HepG2 (cell line): ENCODE data around the gene CSPG5. TPM values are rescaled to one million over a fixed set of nuclear protein-coding genes. Genes with fewer than 3 reads are reported as not detected.
A peak's percentile ranks its signal among the peaks of the same experiment; 100 is the strongest.

Experiments used
- ATAC-seq: fragments of 200-7000 bp; cut with Tn5 transposase; 3 replicates; pipeline ENCODE4 v1.9.1; 2020; ENCODE audit warnings: mild to moderate bottlenecking, moderate library complexity
- BruUV-seq: library from RNA; stranded (reverse); fragments of 400-500 nt; replicated peaks from 2 replicates; lab custom pipeline; 2021; lab: Mats Ljungman, UMichigan
- CTCF ChIA-PET: fragments of 300-600 bp; formaldehyde crosslinking; extraction: SDS; loops from one replicate; lab custom pipeline; 2021; ENCODE audit warnings: low total read pairs, inconsistent platforms, low intra/inter-chr PET ratio; lab: Yijun Ruan, JAX
- POLR2A ChIA-PET: fragments of 350-600 bp; sonication (Branson Sonifier 250); formaldehyde crosslinking; loops from one replicate; lab custom pipeline; 2020; ENCODE audit warnings: antibody characterized with exemption, inconsistent platforms; lab: Yijun Ruan, JAX
- DNase-seq: peaks from one replicate; pipeline ENCODE4 v3.0.0-alpha.2; 2015; ENCODE audit warnings: low spot score
- FAIRE-seq: peaks from 3 replicates; lab custom pipeline; 2011; peaks lifted over from hg19 to GRCh38; lab: Jason Lieb, UNC
- H2AFZ ChIP-seq: one replicate; pipeline ENCODE4 v1.6.1; 2011; ENCODE audit warnings: low read length, inconsistent platforms
- H3K27ac ChIP-seq: fragments of 300-600 bp; 3 replicates; pipeline ENCODE4 v1.8.0; 2011; ENCODE audit warnings: mixed run types, mild to moderate bottlenecking, mixed read lengths, low read length, inconsistent platforms; ENCODE audit not compliant: insufficient read depth; ENCODE audit errors: extremely low read length
- H3K27me3 ChIP-seq, 2 experiments: fragments of 200-600 bp in 1 of 2; 2 replicates in 1 of 2; 3 replicates in 1 of 2; pipeline versions ENCODE4 v1.6.0 to v1.8.0; 2011; ENCODE audit warnings: low read length in 2 of 2, mild to moderate bottlenecking in 2 of 2, moderate library complexity in 2 of 2, inconsistent platforms in 1 of 2; ENCODE audit not compliant: insufficient read depth in 2 of 2, control insufficient read depth in 1 of 2
- H3K36me3 ChIP-seq, 2 experiments: fragments of 200-600 bp in 1 of 2; replicated peaks in 1 of 2; 2 replicates in 1 of 2; 3 replicates in 1 of 2; pipeline versions ENCODE4 v1.5.1 to v1.8.0; 2011; ENCODE audit warnings: low read length in 2 of 2, inconsistent platforms in 1 of 2; ENCODE audit not compliant: insufficient read depth in 2 of 2, control insufficient read depth in 1 of 2
- H3K4me1 ChIP-seq: 2 replicates; pipeline ENCODE4 v1.5.1; 2012; ENCODE audit warnings: low read length, inconsistent platforms; ENCODE audit not compliant: insufficient read depth
- H3K4me2 ChIP-seq: 2 replicates; pipeline ENCODE4 v1.6.0; 2011; ENCODE audit warnings: low read depth, low read length, inconsistent platforms
- H3K4me3 ChIP-seq, 3 experiments: fragments of 200-600 bp in 1 of 3; sonication (generic), shearing (Covaris generic) in 1 of 3; replicated peaks in 1 of 3; 2 replicates each; pipeline ENCODE4 v1.5.1; 2011 to 2016; ENCODE audit warnings: low read length in 3 of 3, inconsistent platforms in 2 of 3, low read depth in 2 of 3, mild to moderate bottlenecking in 2 of 3, control low read depth in 1 of 3, mixed read lengths in 1 of 3; ENCODE audit not compliant: insufficient read depth in 1 of 3
- H3K79me2 ChIP-seq: one replicate; pipeline ENCODE4 v1.6.1; 2011; ENCODE audit warnings: low read length, inconsistent platforms; ENCODE audit not compliant: insufficient read depth
- H3K9ac ChIP-seq: 2 replicates; pipeline ENCODE4 v1.6.0; 2011; ENCODE audit warnings: mild to moderate bottlenecking, low read depth, low read length, inconsistent platforms; ENCODE audit not compliant: insufficient read depth
- H3K9me3 ChIP-seq: 2 replicates; pipeline ENCODE4 v1.5.1; 2012; ENCODE audit warnings: mild to moderate bottlenecking, low read length
- H4K20me1 ChIP-seq: 2 replicates; pipeline ENCODE4 v1.6.0; 2011; ENCODE audit warnings: inconsistent platforms, mild to moderate bottlenecking, low read length, moderate library complexity; ENCODE audit not compliant: insufficient read depth
- BORCS8-MEF2B ChIP-seq: sonication (generic); formaldehyde crosslinking; IDR thresholded peaks from 2 replicates; pipeline ENCODE4 v1.8.0; 2022; ENCODE audit warnings: mild to moderate bottlenecking, missing genetic modification reagents
- CREM ChIP-seq, 2 experiments: sonication (generic) in 1 of 2; formaldehyde crosslinking in 1 of 2; IDR thresholded peaks; 2 replicates each; pipeline versions ENCODE4 v1.4.0 to v1.6.1; 2016 to 2020; ENCODE audit warnings: antibody characterized with exemption in 1 of 2, mild to moderate bottlenecking in 1 of 2, missing genetic modification reagents in 1 of 2
- HMGXB4 ChIP-seq, 2 experiments: sonication (generic) in 1 of 2; formaldehyde crosslinking in 1 of 2; IDR thresholded peaks; 2 replicates each; pipeline versions ENCODE4 v1.4.0 to v1.6.1; 2018 to 2020; ENCODE audit warnings: missing genetic modification reagents in 2 of 2, borderline replicate concordance in 1 of 2, low read depth in 1 of 2, mild to moderate bottlenecking in 1 of 2, missing biosample characterization in 1 of 2
- PAWR ChIP-seq: sonication (generic); formaldehyde crosslinking; IDR thresholded peaks from 2 replicates; pipeline ENCODE4 v1.4.0; 2020; ENCODE audit warnings: missing genetic modification reagents, mild to moderate bottlenecking, borderline replicate concordance
- RARA ChIP-seq: IDR thresholded peaks from 2 replicates; pipeline ENCODE4 v1.6.1; 2016; ENCODE audit warnings: missing genetic modification reagents, missing compliant biosample characterization
- RFX3 ChIP-seq: IDR thresholded peaks from 2 replicates; pipeline ENCODE4 v1.6.1; 2016; ENCODE audit warnings: missing biosample characterization, missing genetic modification reagents
- RNF2 ChIP-seq: fragments of 450-650 bp; conservative IDR thresholded peaks from 2 replicates; pipeline ENCODE4 v1.6.1; 2016; ENCODE audit warnings: low read depth
- SALL1 ChIP-seq: sonication (generic); formaldehyde crosslinking; IDR thresholded peaks from 2 replicates; pipeline ENCODE4 v1.8.0; 2022; ENCODE audit warnings: mild to moderate bottlenecking, missing genetic modification reagents
- STAT5B ChIP-seq: sonication (generic); formaldehyde crosslinking; IDR thresholded peaks from 2 replicates; pipeline ENCODE4 v1.4.0; 2020; ENCODE audit warnings: missing genetic modification reagents
- TBX2 ChIP-seq: sonication (generic); formaldehyde crosslinking; IDR thresholded peaks from 2 replicates; pipeline ENCODE4 v1.5.0; 2020; ENCODE audit warnings: missing genetic modification reagents, mild to moderate bottlenecking, borderline replicate concordance
- ZBTB42 ChIP-seq: sonication (generic); formaldehyde crosslinking; IDR thresholded peaks from 2 replicates; pipeline ENCODE4 v1.5.0; 2020; ENCODE audit warnings: mild to moderate bottlenecking, missing genetic modification reagents
- ZNF569 ChIP-seq: sonication (generic); formaldehyde crosslinking; IDR thresholded peaks from 2 replicates; pipeline ENCODE4 v1.5.0; 2020; ENCODE audit warnings: mild to moderate bottlenecking, missing genetic modification reagents, moderate library complexity, borderline replicate concordance
- ZNF619 ChIP-seq: sonication (generic); formaldehyde crosslinking; IDR thresholded peaks from 2 replicates; pipeline ENCODE4 v1.4.0; 2020; ENCODE audit warnings: mild to moderate bottlenecking, missing genetic modification reagents
- ZNF639 ChIP-seq: conservative IDR thresholded peaks from 2 replicates; pipeline ENCODE4 v1.6.1; 2018; ENCODE audit warnings: missing genetic modification reagents
- ZNF670 ChIP-seq: sonication (generic); formaldehyde crosslinking; IDR thresholded peaks from 2 replicates; pipeline ENCODE4 v1.8.0; 2022; ENCODE audit warnings: mild to moderate bottlenecking, missing genetic modification reagents, borderline replicate concordance
- ZNF678 ChIP-seq: sonication (generic); formaldehyde crosslinking; IDR thresholded peaks from 2 replicates; pipeline ENCODE4 v1.4.0; 2020; ENCODE audit warnings: mild to moderate bottlenecking, missing genetic modification reagents
- ZNF747 ChIP-seq: sonication (generic); formaldehyde crosslinking; IDR thresholded peaks from 2 replicates; pipeline ENCODE4 v1.8.1; 2023; ENCODE audit warnings: missing genetic modification reagents, mild to moderate bottlenecking, borderline replicate concordance
- ZNF768 ChIP-seq: sonication (generic); formaldehyde crosslinking; IDR thresholded peaks from 2 replicates; pipeline ENCODE4 v1.4.0; 2020; ENCODE audit warnings: missing genetic modification reagents
- WGBS: methylation state at CpG from one replicate; pipeline ENCODE4 v1.1.6; 2017; ENCODE audit warnings: low lambda C conversion rate; 5-methylcytosine and 5-hydroxymethylcytosine counted together
- in situ Hi-C: cut with HindIII; loops from 2 replicates; pipeline ENCODE4 v1.10.0; 2017; ENCODE audit warnings: low pct_unique_long_range_greater_than_20kb; ENCODE audit not compliant: extremely low pct_ligation_motif_present
- intact Hi-C: fragments of 100-400 bp; cut with micrococcal nuclease; formaldehyde crosslinking; loops from one replicate; pipeline ENCODE4 v1.10.0; 2022; ENCODE audit not compliant: unreplicated experiment
- polyA plus RNA-seq, 8 experiments: library from polyadenylated mRNA; depleted of rRNA in 3 of 8; stranded (reverse) in 7 of 8; unstranded in 1 of 8; fragments of >200 nt; fragmentation: Illumina TruSeq in 4 of 8; extraction: Trizol in 4 of 8; gene quantifications; 2 replicates each; pipeline versions ENCODE4 v1.2.1 to v1.2.3, GENCODE V29; 2011 to 2016; ENCODE audit warnings: low read depth in 4 of 8, missing spikeins in 1 of 8, mixed read lengths in 1 of 8; ENCODE audit not compliant: insufficient read depth in 1 of 8
- total RNA-seq, 5 experiments: library from RNA; depleted of rRNA; stranded (reverse); fragments of >200 nt; fragmentation: Illumina TruSeq; extraction: Trizol; gene quantifications; 2 replicates each; pipeline ENCODE4 v1.2.3, GENCODE V29; 2016; ENCODE audit warnings: low read depth in 1 of 5
- TF ChIP-seq, protein P1 (sequence below): sonication (generic); formaldehyde crosslinking; conservative IDR thresholded peaks from 2 replicates; pipeline ENCODE4 v1.8.1; 2023; ENCODE audit warnings: missing genetic modification reagents
- TF ChIP-seq, protein P2 (sequence below): sonication (generic); formaldehyde crosslinking; IDR thresholded peaks from 2 replicates; pipeline ENCODE4 v1.5.0; 2020; ENCODE audit warnings: mild to moderate bottlenecking, missing genetic modification reagents, borderline replicate concordance

Gene CSPG5
- total and polyA plus RNA-seq, 2 of the 13 experiments (the other 11 are each of a cell fraction or from before 2014, with no cell fraction given) = 0.07 to 0.15 TPM

GRCh38 chr3:47580481-47580880 is 1.8 kb upstream of the CSPG5 start:
- TF ChIP-seq ZNF619 (CRISPR knock-in tag) (no peak), ZNF747 (CRISPR knock-in tag) (no peak), ZNF639 (CRISPR knock-in tag) (no peak), CREM (IDR thresholded peaks at IDR 0.05) (no peak), CREM (CRISPR knock-in tag; IDR thresholded peaks at IDR 0.05) (no peak), ZNF569 (CRISPR knock-in tag) (no peak), ZBTB42 (CRISPR knock-in tag) (no peak), ZNF670 (CRISPR knock-in tag) (no peak), RARA (CRISPR knock-in tag) (no peak), STAT5B (no peak), PAWR (no peak), SALL1 (CRISPR knock-in tag) (no peak), TBX2 (CRISPR knock-in tag) (no peak), BORCS8-MEF2B (no peak), RFX3 (no peak), ZNF678 (CRISPR knock-in tag) (no peak), RNF2 (no peak), ZNF768 (CRISPR knock-in tag) (no peak), HMGXB4 (CRISPR knock-in tag; IDR thresholded peaks at IDR 0.05; ENCODE audit: borderline replicate concordance in 1 of 2, low read depth in 1 of 2) (no peak)
- TF ChIP-seq, protein P1, sequence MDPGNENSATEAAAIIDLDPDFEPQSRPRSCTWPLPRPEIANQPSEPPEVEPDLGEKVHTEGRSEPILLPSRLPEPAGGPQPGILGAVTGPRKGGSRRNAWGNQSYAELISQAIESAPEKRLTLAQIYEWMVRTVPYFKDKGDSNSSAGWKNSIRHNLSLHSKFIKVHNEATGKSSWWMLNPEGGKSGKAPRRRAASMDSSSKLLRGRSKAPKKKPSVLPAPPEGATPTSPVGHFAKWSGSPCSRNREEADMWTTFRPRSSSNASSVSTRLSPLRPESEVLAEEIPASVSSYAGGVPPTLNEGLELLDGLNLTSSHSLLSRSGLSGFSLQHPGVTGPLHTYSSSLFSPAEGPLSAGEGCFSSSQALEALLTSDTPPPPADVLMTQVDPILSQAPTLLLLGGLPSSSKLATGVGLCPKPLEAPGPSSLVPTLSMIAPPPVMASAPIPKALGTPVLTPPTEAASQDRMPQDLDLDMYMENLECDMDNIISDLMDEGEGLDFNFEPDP (CRISPR knock-in tag) = no peak
- TF ChIP-seq, protein P2, sequence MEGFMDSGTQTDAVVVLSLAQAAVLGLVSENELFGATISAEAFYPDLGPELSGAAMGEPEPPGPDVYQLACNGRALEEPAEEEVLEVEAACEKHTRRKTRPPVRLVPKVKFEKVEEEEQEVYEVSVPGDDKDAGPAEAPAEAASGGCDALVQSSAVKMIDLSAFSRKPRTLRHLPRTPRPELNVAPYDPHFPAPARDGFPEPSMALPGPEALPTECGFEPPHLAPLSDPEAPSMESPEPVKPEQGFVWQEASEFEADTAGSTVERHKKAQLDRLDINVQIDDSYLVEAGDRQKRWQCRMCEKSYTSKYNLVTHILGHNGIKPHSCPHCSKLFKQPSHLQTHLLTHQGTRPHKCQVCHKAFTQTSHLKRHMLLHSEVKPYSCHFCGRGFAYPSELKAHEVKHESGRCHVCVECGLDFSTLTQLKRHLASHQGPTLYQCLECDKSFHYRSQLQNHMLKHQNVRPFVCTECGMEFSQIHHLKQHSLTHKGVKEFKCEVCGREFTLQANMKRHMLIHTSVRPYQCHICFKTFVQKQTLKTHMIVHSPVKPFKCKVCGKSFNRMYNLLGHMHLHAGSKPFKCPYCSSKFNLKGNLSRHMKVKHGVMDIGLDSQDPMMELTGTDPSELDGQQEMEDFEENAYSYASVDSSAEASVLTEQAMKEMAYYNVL (CRISPR knock-in tag) = no peak
- Histone ChIP-seq H3K27ac (no peak overlapping the region), H3K9ac (no peak overlapping the region), H3K4me1 (peaks cover 20% of the 10 kb centered on the region), H3K27me3 (peaks cover 7 to 32% of the 10 kb centered on the region in 2 experiments), H3K36me3 (peaks cover 0 to 4% of the 10 kb centered on the region in 2 experiments; a peak in 1 of 5 replicates), H2AFZ (no peak overlapping the region), H3K79me2 (no peaks in the 10 kb centered on the region), H3K9me3 (no peaks in the 10 kb centered on the region), H3K4me2 (no peak overlapping the region), H4K20me1 (peaks cover 6% of the 10 kb centered on the region; the same call in 1 of the 2 replicates), H3K4me3 (no peak overlapping the region)
- FAIRE-seq (no peak), ATAC-seq (peak; percentile 15), DNase-seq (no peak)
- CTCF ChIA-PET = no interaction called here
- intact Hi-C loops (no loop called here), in situ Hi-C loops (no loop called here)
- BruUV-seq = no TSS peak
- POLR2A ChIA-PET = no interaction called here
- WGBS = 32% methylated on average over 4 of the region's 4 CpGs
